HG02970 (cell line): ENCODE measurements around the gene BEAN1.
"Not testable (repeated sequence)": the region's sequence is repeated elsewhere in the genome, so short reads cannot be mapped to it uniquely, and the experiment has no call there.

Experiments used
- ATAC-seq: cut with Tn5 transposase; IDR thresholded peaks from one replicate; pipeline ENCODE4 v1.9.1; 2021; ENCODE audit warnings: mild to moderate bottlenecking, moderate library complexity, moderate number of reproducible peaks; ENCODE audit not compliant: unreplicated experiment, low FRiP score

Gene BEAN1

DNA sequence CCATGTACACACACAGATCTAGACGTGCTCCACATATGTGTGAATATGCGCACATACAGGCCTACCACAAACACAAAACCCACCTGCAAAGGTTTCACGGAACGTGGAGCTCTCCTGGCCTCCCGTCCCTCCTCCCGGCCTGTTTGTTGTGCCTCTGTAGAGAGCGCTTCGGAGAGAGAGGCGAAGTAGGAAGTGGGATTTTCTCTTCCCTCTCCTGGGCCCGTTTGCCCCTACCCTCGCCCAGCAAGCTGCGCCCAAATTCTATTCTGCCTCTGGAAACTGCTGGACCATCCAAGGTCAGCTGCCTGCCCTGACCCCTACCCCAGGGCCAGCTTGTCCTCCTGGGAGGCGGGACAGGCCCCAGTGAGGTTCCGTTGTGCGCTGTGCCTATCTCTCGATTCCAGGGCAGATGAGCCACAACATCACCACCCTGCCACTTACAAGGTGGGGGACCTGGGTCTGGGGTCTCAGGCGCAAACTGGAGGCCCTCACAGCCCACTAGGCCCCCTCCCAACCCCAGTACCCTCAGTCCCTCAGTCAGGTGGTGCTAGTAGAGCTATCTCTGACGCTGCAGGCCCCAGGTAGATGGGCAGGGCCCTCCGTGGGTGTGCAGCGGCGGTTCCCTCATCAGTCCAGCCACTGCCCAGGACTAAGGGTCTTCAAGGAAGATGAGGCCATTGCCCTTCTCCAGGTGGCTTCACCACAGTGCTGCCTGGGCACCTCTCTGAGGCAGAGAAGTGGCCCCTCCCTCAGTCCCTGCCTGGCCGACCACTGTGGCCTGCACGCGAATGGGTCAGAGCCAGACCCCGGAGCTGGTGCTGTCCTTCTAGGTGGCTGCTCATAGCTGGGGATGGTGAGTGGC, 54.2 kb downstream of the BEAN1 start:
- ATAC-seq: no peak

GRCh38 chr16:66481943-66482390, 54.9 kb downstream of the BEAN1 start:
- ATAC-seq: no peak

- no peak for ATAC-seq
These were observed 56.8 kb downstream of the BEAN1 start for GRCh38 chr16:66483689-66484452.

GRCh38 chr16:66484453-66485213, 57.5 kb downstream of the BEAN1 start:
- ATAC-seq: no peak

DNA sequence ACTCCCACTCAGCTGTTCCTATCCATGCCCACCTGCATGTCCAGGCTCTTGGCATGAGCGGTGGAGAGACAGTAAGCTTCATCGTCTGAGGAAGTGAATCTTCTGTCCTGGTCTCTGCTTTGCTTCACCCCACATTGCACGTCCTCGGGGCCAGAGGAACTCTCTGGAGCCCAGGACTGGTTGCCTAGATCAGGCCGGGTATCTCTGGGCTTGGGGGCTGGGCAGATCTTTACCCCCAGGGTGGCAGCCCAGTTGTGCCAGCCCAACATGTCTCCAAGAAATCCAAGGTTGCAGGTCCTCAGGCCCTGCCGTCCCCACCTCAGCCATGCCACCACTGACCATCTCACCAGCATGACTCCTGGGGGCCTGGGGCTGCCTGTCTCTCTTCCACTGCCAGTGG, 58.3 kb downstream of the BEAN1 start:
- no peak for ATAC-seq

GRCh38 chr16:66486199-66486772, 59.2 kb downstream of the BEAN1 start:
- no peak for ATAC-seq

DNA sequence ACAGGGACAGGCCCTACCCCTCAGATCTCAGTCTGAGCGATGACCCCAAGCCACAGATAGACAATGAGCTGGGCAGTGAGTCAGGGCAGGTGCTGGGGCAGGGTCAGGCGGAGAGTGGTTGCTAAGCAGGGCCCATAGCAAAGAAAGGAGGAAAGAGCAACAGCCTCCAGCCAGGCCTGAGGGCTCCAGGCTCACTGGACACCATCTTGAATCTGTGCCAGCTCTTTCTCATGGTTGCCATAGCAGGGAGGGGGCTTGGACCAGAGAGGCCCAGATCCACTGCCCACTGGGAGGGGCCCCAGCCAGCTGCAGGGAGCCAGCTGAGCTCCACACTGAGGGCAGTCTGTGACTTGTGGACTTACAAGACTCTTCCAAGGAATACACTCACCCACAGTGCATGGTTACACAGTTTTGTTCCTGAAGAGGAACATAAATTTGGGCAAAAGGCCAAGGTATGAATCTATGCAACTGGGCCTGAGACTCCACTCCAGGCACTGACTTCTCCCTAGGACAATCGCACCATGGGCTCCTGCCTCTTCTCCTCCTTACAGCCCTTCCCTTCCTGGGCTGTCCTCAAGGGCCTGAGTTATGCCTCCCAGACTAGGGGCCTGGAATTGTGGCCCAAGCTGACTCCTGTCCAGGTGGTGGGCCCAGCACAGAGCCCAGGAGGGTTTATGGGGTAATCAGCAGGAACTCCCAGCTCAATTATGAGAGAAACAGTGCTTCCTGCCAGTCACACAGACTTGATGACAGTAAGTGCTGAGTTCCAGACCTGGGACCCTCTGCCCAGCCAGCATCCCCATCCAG, 59.9 kb downstream of the BEAN1 start:
- no peak for ATAC-seq

- no peak for ATAC-seq
These were observed 60.6 kb downstream of the BEAN1 start for GRCh38 chr16:66487580-66488275.

DNA sequence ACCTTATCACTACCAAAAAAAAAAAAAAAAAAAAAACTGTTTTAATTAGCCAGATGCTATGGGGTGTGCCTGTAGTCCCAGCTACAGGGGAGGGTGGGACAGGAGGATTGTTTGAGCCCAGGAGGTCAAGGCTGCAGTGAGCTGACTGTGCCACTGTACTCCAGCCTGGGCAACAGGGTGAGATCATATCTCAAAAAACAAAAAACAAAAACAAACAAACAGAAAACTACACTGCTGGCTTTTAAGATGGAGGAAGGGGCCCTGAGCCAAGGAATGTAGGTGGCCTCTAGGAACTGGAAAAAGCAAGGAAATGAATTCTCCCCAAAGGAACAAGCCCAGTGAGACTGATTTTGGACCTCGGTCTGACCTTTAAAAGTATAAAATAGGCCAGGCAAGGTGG, 61.4 kb downstream of the BEAN1 start:
- ATAC-seq: no peak

DNA sequence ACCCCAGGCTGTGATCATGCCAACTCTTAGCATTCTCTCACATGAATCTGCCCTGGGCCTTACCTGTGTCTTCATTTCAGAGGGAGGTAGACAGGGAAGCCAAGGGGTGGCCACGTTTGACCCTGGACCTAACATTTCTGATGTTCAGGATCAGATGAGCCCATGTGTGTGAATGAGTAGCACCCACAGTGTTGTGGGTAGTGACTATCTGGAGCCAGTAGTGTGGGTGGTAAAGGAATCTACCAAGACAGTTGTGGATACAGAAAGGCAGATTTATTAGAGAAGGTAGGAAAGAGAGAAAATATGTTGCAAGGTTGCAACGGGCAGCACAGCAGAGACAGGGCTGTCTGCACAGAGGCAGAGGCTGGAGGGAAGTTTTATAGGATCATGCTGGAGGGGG, 62.3 kb downstream of the BEAN1 start:
- ATAC-seq: no peak

- ATAC-seq: no peak
These were observed 62.7 kb downstream of the BEAN1 start for GRCh38 chr16:66489818-66490217.

- ATAC-seq: no peak
These were observed 64.0 kb downstream of the BEAN1 start for GRCh38 chr16:66490774-66491715.

GRCh38 chr16:66491716-66492064, 64.6 kb downstream of the BEAN1 start:
- no peak for ATAC-seq

GRCh38 chr16:66493490-66494401, 66.7 kb downstream of the BEAN1 start:
- no peak for ATAC-seq

DNA sequence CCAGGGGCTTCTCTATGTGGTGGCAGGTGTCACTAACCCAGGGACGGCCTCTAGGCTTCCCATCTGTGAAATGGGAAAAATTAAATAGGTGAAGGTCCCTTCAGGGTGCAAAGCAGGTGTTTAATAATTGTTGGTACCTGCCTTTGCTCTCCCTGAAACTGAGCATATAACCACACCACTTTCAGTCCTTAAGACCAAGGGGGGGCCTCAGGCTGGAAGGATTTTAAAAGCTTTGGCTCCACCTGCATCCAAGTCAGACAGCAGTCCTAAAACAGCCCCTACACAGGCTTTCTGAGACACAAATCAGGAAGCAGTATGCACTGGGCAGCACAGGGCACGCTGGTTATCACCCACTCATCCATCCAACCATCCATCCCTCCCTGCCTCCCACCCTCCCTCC, 67.8 kb downstream of the BEAN1 start:
- ATAC-seq: no peak

GRCh38 chr16:66495440-66495839, 68.3 kb downstream of the BEAN1 start:
- ATAC-seq: no peak

DNA sequence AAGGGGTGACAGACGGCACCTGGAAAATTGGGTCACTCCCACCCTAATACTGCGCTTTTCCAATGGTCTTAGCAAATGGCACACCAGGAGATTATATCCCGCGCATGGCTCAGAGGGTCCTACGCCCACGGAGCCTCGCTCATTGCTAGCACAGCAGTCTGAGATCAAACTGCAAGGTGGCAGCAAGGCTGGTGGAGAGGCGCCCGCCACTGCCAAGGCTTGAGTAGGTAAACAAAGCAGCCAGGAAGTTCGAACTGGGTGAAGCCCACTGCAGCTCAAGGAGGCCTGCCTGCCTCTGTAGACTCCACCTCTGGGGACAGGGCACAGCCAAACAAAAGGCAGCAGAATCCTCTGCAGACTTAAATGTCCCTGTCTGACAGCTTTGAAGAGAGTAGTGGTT, 69.1 kb downstream of the BEAN1 start:
- not testable (repeated sequence) for ATAC-seq
